Activated naive CD4-positive, alpha-beta T cell treated with anti-CD3 and anti-CD28 coated beads for 36 hours (primary cell): Measurements from ENCODE around the gene PPP1R15A. TPM values are rescaled to one million over a fixed set of nuclear protein-coding genes. Genes with fewer than 3 reads are reported as not detected.
"Not testable (repeated sequence)": the region's sequence is repeated elsewhere in the genome, so short reads cannot be mapped to it uniquely, and the experiment has no call there.

ENCODE experiments used
- CTCF ChIA-PET: fragments of 350-600 bp; sonication (Branson Sonifier 250); formaldehyde crosslinking; loops from one replicate; lab custom pipeline; 2021; ENCODE audit warnings: antibody characterized with exemption; lab: Charles Lee
- DNase-seq: peaks from one replicate; pipeline ENCODE4 v3.0.0-alpha.2; 2020
- H3K27ac Mint-ChIP-seq: one replicate; pipeline ENCODE4 v1.8.0; 2021; ENCODE audit warnings: mild to moderate bottlenecking, mixed read lengths
- H3K27me3 Mint-ChIP-seq: one replicate; pipeline ENCODE4 v1.8.0; 2021; ENCODE audit warnings: low read depth, mixed read lengths
- H3K36me3 Mint-ChIP-seq: one replicate; pipeline ENCODE4 v1.8.0; 2021; ENCODE audit warnings: low read depth, mixed read lengths
- H3K4me1 Mint-ChIP-seq: one replicate; pipeline ENCODE4 v1.8.0; 2021; ENCODE audit warnings: low read depth, mixed read lengths
- H3K4me3 Mint-ChIP-seq: one replicate; pipeline ENCODE4 v1.8.0; 2021; ENCODE audit warnings: mild to moderate bottlenecking, moderate library complexity, mixed read lengths
- H3K9me3 Mint-ChIP-seq: one replicate; pipeline ENCODE4 v1.8.0; 2021; ENCODE audit warnings: mixed read lengths
- intact Hi-C: fragments of 100-400 bp; cut with micrococcal nuclease; formaldehyde crosslinking; loops from one replicate; pipeline ENCODE4 v1.15.1; 2023
- total RNA-seq, 2 experiments: library from RNA; stranded (reverse); gene quantifications; one replicate each; pipeline ENCODE4 v1.2.3, GENCODE V29; 2021

The PPP1R15A gene
- total RNA-seq, 2 experiments from 2014 or later, result 96.5 to 97.4 TPM

DNA sequence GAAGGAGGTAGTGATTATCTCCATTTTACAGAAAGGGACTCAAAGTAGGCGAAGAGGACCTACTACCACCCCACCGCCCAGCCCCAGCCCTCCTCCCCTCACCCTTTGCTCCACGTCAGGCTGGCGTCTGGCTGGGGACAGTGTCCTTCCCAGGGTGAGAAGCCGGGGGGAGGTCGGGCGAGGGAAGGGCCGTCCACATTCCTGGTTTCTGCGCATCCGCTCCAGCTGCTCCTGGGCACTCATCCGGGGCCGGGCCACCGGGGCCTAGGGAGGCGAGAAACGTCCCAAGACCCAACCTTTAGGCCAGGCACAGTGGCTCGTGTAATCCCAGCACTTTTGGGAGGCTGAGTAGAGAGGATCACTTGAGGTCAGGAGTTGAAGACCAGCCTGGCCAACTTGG lies 31.2 kb upstream of the PPP1R15A start:
- DNase-seq, result no peak
- Mint-ChIP-seq H3K27ac (no peak overlapping the region), H3K4me3 (no peak overlapping the region), H3K36me3 (no peaks in the 10 kb centered on the region), H3K4me1 (peaks cover 11% of the 10 kb centered on the region), H3K9me3 (no peaks in the 10 kb centered on the region), H3K27me3 (peaks cover 2% of the 10 kb centered on the region)
- intact Hi-C loops, result no loop called here
- CTCF ChIA-PET, result interaction anchor here (0.6 to 6.3 kb wide), 10 partner anchors 16 to 422 kb away, joined by 3 to 121 read pairs (median 8); no protein-coding TSS in a partner anchor

DNA sequence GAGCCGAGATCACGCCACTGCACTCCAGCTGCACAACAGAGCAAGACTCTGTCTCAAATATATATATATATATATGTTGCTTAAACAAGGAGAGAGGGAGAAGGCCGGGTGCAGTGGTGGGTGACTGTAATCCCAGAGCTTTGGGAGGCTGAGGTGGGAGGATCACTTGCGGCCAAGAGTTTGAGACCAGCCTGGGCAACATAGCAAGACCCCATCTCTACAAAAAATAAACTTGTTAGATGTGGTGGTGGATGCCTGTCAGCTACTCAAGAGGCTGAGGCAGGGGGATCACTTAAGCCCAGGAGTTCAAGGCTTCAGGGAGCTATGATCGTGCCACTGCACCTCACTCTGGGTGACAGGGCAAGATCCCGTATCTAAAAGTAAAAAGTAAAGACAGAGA lies 30.6 kb upstream of the PPP1R15A start:
- Mint-ChIP-seq H3K27ac (no peak overlapping the region), H3K27me3 (peaks cover 2% of the 10 kb centered on the region), H3K4me1 (peaks cover 6% of the 10 kb centered on the region), H3K9me3 (no peaks in the 10 kb centered on the region), H3K4me3 (no peak overlapping the region), H3K36me3 (no peaks in the 10 kb centered on the region)
- CTCF ChIA-PET, result interaction anchor here (0.6 to 6.3 kb wide), 18 partner anchors 10 to 421 kb away, joined by 3 to 121 read pairs (median 5); partner anchors contain the start of genes BCAT2 and RUVBL2
- intact Hi-C loops, result no loop called here
- DNase-seq, result no peak

DNA sequence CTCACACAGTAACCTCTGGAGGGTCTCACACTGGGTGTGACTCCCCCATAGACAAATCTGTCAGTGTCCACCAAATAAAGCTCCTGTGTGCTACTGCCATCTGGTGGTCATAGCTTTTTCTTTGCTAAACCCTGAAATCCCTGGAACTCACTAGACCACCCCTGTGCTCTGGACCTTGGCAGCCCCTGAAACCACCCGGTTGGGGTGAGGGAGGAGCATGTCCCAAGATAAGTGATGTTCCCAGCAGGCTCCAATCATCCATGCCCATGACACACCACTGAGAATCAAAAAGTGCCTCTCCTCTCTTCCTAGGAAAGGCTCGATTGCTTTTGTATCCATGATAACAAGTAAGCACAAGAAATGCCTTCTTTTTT lies 29.4 kb upstream of the PPP1R15A start:
- H3K27me3 Mint-ChIP-seq, result no peaks in the 10 kb centered on the region
- no peak overlapping the region for H3K27ac Mint-ChIP-seq
- intact Hi-C loops, result loop anchor here (1.0 to 2.0 kb wide), 4 partner anchors 47 to 196 kb away; partner anchors contain the start of gene CA11
- H3K4me3 Mint-ChIP-seq, result no peak overlapping the region
- no peaks in the 10 kb centered on the region for H3K9me3 Mint-ChIP-seq
- H3K4me1 Mint-ChIP-seq, result no peaks in the 10 kb centered on the region
- H3K36me3 Mint-ChIP-seq, result no peaks in the 10 kb centered on the region
- DNase-seq, result peak; percentile 70
- CTCF ChIA-PET, result interaction anchor here (0.6 to 6.3 kb wide), 40 partner anchors 9 to 337 kb away, joined by 3 to 121 read pairs (median 4); partner anchors contain the start of genes BAX, BCAT2, PPP1R15A and RUVBL2

DNA sequence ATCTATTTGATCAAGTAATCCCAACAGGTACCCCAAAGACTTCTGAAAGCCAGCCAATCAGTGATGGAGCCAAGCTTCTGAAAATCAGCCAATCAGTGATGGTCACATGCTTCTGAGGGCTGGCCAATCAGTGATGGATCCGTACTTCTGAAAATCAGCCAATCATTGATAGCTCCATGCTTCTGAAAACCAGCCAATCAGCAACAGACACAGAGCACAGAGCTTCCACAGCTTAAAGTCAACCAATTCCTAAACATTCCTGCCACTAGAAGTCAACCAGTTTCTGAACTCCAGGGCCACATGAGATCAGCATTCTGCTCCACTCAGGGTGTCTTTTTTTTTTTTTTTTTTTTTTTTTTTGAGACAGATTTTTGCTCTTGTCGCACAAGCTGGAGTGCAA lies 27.7 kb upstream of the PPP1R15A start:
- Mint-ChIP-seq H3K9me3 (no peaks in the 10 kb centered on the region), H3K4me1 (no peaks in the 10 kb centered on the region), H3K27me3 (no peaks in the 10 kb centered on the region), H3K36me3 (no peaks in the 10 kb centered on the region), H3K4me3 (no peak overlapping the region), H3K27ac (no peak overlapping the region)
- no peak for DNase-seq
- intact Hi-C loops, result no loop called here
- CTCF ChIA-PET, result interaction anchor here (0.6 to 6.3 kb wide), 9 partner anchors 9 to 519 kb away, joined by 3 to 121 read pairs (median 4); partner anchors contain the start of genes EMP3, GYS1, HSD17B14 and RUVBL2

DNA sequence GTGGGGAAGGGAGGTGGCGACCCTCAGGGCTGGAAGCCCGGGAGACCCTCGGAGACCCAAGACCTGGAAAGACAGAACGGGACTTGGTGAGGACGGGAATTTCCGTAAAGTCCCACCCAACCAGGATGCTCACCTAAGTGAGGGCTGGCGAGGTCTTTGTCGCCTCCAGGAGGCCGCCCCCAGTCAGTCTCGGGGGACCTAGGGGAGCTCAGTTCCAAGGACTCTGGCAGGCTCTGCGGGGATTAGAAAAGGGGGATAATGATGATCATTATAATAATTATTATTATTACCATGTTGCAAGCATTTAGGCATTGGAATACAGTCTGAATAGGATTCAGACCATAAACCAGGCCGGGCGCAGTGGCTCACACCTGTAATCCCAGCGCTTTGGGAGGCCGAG lies 26.8 kb upstream of the PPP1R15A start:
- Mint-ChIP-seq H3K9me3 (no peaks in the 10 kb centered on the region), H3K4me3 (no peak overlapping the region), H3K27me3 (no peaks in the 10 kb centered on the region), H3K36me3 (no peaks in the 10 kb centered on the region), H3K4me1 (no peaks in the 10 kb centered on the region), H3K27ac (no peak overlapping the region)
- no peak for DNase-seq
- CTCF ChIA-PET, result interaction anchor here (0.7 to 6.3 kb wide), 7 partner anchors 9 to 214 kb away, joined by 4 to 121 read pairs (median 7); partner anchors contain the start of gene HSD17B14
- intact Hi-C loops, result no loop called here

DNA sequence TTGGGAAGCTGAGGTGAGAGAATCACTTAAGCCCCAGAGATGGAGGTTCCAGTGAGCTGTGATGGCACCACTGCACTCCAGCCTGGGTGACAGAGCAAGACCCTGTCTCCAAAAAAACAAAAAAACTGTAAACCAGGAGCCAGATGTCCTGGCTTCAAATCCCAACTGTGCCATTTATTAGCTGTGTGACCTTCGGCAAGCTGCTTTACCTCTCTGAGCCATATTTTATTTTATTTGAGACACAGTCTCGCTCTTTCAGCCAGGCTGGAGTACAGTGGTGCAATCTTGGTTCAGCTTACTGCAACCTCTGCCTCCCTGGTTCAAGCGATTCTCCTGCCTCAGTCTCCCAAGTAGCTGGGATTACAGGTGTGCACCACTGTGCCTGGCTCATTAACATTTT lies 25.6 kb upstream of the PPP1R15A start:
- H3K4me1 Mint-ChIP-seq, H3K36me3 Mint-ChIP-seq, intact Hi-C loops, H3K27me3 Mint-ChIP-seq, DNase-seq, H3K27ac Mint-ChIP-seq, H3K9me3 Mint-ChIP-seq, H3K4me3 Mint-ChIP-seq: not testable (repeated sequence)
- CTCF ChIA-PET, result interaction anchor here (1.7 to 5.6 kb wide), 2 partner anchors 10 to 124 kb away, joined by 6 to 25 read pairs; partner anchors contain the start of gene HSD17B14

DNA sequence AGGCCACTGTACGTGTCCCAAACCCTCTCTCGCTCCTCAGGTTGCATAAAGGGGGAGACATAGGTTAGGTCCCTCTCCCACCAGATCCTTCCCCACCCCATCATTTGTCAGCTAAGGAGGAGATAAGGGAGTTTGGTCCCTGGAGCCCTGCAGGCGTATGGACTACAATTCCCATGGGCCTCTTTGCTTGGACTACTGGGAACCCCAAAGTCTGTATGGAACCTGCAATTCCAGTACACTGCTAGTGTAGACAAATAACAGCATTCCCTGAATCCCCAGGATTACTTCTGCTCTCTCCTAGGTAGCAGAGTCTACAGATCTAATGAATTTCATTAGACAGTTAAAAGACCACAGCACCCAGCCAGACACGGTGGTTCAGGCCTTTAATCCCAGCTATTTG lies 19.9 kb upstream of the PPP1R15A start:
- Mint-ChIP-seq H3K9me3 (no peaks in the 10 kb centered on the region), H3K27ac (no peak overlapping the region), H3K4me1 (no peaks in the 10 kb centered on the region), H3K4me3 (no peak overlapping the region), H3K36me3 (no peaks in the 10 kb centered on the region), H3K27me3 (no peaks in the 10 kb centered on the region)
- intact Hi-C loops, result no loop called here
- CTCF ChIA-PET, result interaction anchor here (0.7 to 0.9 kb wide), 3 partner anchors 10 to 120 kb away, joined by 3 to 4 read pairs (median 3); no protein-coding TSS in a partner anchor
- no peak for DNase-seq

DNA sequence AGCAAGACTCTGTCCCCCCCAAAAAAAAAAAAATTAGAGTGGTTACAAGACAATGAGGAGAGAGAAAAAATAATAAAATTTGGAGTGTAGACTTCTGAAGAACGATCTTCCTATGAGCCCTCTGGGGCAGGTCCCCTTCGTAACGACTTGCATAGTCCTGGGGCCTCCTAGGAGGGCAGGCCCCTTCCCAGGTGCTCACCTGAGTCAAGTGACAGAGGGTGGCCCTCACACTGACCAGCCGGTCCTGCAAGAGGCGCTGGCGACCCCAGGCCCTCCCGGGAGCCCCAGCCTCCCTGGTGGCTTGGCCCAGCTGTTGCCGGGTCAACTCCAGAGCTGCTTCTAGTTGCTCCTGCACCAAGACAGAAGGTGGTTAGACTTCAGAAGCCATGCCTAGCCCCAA lies 18.7 kb upstream of the PPP1R15A start:
- Mint-ChIP-seq H3K9me3 (no peaks in the 10 kb centered on the region), H3K27me3 (no peaks in the 10 kb centered on the region), H3K4me3 (no peak overlapping the region), H3K36me3 (no peaks in the 10 kb centered on the region), H3K4me1 (no peaks in the 10 kb centered on the region), H3K27ac (no peak overlapping the region)
- intact Hi-C loops, result no loop called here
- CTCF ChIA-PET, result interaction anchor here (1.1 kb wide), 1 partner anchor 17 kb away, joined by 3 read pairs; the partner anchor contains the start of gene HSD17B14
- DNase-seq, result no peak

DNA sequence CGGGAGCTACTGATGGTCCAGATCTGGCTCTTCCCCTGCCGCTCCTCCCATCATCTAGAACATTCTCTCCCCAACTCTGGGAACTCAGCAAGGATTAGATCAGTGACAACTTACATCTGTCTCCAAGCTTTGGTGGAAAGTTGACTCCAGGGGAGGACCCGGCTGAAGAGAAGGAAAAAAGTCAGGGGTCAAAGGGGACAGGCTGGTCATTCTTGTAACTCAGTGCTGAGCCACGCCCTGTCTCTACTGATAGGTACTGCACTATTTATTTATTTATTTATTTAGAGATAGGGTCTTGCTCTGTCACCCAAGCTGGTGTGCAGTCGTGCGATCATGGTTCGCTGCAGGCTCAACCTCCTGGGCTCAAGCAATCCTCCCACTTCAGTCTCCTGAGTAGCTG lies 18.1 kb upstream of the PPP1R15A start:
- Mint-ChIP-seq H3K36me3 (no peaks in the 10 kb centered on the region), H3K9me3 (no peaks in the 10 kb centered on the region)
- CTCF ChIA-PET, result interaction anchor here (1.1 to 1.6 kb wide), 2 partner anchors 12 to 18 kb away, joined by 3 read pairs; partner anchors contain the start of gene HSD17B14

DNA sequence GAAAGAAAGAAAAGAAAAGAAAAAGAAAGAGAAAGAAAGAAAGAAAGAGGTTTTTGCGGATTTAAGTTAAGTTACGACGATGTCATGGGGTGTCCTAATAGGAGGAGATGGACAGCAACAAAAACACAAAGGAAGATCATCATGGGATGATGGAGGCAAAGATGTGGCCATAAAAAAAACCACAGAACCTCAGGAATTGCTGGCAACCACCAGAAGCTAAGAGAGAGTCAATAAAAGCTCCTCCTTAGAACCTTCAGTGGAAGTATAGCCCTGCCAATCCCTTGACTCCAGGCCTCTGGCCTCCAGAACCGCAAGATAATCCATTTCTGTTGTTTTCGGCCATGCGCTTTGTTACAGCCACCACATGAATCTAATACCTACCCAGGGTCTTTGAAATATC lies 15.3 kb upstream of the PPP1R15A start:
- Mint-ChIP-seq H3K4me1 (peaks cover 4% of the 10 kb centered on the region), H3K4me3 (no peak overlapping the region), H3K27me3 (no peaks in the 10 kb centered on the region), H3K27ac (no peak overlapping the region), H3K9me3 (no peaks in the 10 kb centered on the region), H3K36me3 (no peaks in the 10 kb centered on the region)
- intact Hi-C loops, result loop anchor here (5.0 kb wide), 1 partner anchor 110 kb away; the partner anchor contains the start of gene FTL
- DNase-seq, result no peak
- CTCF ChIA-PET, result interaction anchor here (0.6 to 1.2 kb wide), 3 partner anchors 15 to 342 kb away, joined by 3 to 5 read pairs (median 4); no protein-coding TSS in a partner anchor

More for the DNA sequence above, 18.1 kb upstream of the PPP1R15A start:
- H3K27me3 Mint-ChIP-seq, result no peaks in the 10 kb centered on the region
- H3K27ac Mint-ChIP-seq, result no peak overlapping the region
- intact Hi-C loops, result no loop called here
- no peak overlapping the region for H3K4me3 Mint-ChIP-seq
- no peaks in the 10 kb centered on the region for H3K4me1 Mint-ChIP-seq
- no peak for DNase-seq

DNA sequence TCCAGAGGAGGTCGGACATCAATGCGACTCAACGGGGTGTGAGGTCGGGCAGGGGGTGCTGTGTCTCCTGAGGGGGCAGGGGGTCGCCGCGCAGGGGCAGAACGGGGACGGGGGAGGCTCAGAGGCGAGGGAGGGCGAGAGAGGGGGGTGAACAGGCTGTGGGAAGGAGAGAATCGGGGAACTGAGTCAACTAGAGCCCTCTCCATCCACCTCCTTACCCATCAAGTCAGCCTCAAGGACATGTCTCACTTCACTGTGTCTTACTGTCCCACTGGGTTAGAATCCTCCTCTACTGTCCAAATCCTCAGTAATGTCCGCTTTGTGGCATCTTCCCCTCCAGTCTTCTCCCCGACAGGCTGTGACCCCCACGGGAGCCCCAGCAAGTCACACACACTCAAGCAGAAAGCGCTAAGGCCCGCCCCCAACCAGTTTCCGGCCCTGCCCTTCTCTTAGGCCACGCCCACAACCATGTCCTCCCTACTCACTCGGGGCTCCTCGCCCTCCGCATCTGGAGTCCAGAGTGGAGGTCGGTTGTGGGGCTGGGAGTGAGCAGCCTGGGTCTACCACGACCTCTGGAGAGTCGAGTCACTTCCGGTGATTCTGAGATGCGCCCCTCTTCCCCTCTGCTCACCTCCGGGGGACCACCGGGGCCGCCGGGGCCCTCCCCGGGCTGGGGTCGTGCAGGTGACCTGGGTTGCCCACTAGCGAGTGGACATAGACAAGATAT lies 13.1 kb upstream of the PPP1R15A start:
- Mint-ChIP-seq H3K27ac (peak overlapping the region; percentile 85), H3K27me3 (no peaks in the 10 kb centered on the region), H3K4me3 (peak overlapping the region; percentile 95), H3K4me1 (peaks cover 4% of the 10 kb centered on the region), H3K36me3 (no peaks in the 10 kb centered on the region), H3K9me3 (no peaks in the 10 kb centered on the region)
- DNase-seq, result peak; percentile 93
- CTCF ChIA-PET, result interaction anchor here (0.8 kb wide), 1 partner anchor 17 kb away, joined by 4 read pairs; no protein-coding TSS in a partner anchor
- intact Hi-C loops, result loop anchor here (1.0 to 5.0 kb wide), 3 partner anchors 16 to 108 kb away; partner anchors contain the start of genes FTL and NUCB1
